Loucy (cell line): Measurements from ENCODE around the gene HMMR.

Experiments used
- EZH2phosphoT487 ChIP-seq: fragments of 200-600 bp; IDR thresholded peaks from 2 replicates; pipeline ENCODE4 v1.6.1; 2018; ENCODE audit warnings: antibody characterized with exemption, mild to moderate bottlenecking, moderate library complexity, borderline replicate concordance
- TF ChIP-seq, protein P1 (sequence below): fragments of 200-600 bp; sonication (generic); conservative IDR thresholded peaks from 2 replicates; pipeline ENCODE4 v1.5.1; 2014; ENCODE audit warnings: mild to moderate bottlenecking, antibody characterized with exemption, low read length

DNA sequence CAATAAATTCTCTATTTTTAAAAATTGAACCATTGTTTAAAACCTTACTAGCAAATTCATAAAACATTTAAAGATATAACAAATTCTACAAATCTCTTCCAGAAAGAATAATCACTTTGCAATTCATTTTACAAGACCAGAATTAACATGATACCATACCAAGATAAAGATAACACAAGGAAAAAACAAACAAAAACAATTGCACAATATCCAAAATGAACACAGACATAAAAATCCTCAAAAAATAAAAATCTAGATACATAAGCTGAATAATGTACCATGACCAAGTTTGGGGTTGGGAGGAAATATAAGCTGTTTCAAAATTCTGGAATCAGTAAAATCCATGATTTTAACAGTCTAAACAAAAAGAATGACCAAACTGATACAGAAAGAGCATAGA is 11.9 kb upstream of the HMMR start:
- TF ChIP-seq EZH2phosphoT487, result no peak
- TF ChIP-seq, protein P1, sequence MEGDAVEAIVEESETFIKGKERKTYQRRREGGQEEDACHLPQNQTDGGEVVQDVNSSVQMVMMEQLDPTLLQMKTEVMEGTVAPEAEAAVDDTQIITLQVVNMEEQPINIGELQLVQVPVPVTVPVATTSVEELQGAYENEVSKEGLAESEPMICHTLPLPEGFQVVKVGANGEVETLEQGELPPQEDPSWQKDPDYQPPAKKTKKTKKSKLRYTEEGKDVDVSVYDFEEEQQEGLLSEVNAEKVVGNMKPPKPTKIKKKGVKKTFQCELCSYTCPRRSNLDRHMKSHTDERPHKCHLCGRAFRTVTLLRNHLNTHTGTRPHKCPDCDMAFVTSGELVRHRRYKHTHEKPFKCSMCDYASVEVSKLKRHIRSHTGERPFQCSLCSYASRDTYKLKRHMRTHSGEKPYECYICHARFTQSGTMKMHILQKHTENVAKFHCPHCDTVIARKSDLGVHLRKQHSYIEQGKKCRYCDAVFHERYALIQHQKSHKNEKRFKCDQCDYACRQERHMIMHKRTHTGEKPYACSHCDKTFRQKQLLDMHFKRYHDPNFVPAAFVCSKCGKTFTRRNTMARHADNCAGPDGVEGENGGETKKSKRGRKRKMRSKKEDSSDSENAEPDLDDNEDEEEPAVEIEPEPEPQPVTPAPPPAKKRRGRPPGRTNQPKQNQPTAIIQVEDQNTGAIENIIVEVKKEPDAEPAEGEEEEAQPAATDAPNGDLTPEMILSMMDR, result no peak
